Muscle of back (tissue), 13 donors: ENCODE measurements around the gene IL36RN. TPM values are rescaled to one million over a fixed set of nuclear protein-coding genes. Genes with fewer than 3 reads are reported as not detected.

ENCODE experiments used
- DNase-seq, 3 donors: peaks; one replicate each; pipeline versions ENCODE4 v3.0.0 to v3.0.0-alpha.2; 2013
- long read RNA-seq, 9 donors: transcript quantifications; one replicate each; lab custom pipeline, GENCODE V29; 2026
- polyA plus RNA-seq, 10 donors: library from polyadenylated mRNA; unstranded; fragments of 120-200 nt; gene quantifications; one replicate each; pipeline ENCODE4 v1.2.1, GENCODE V29; 2013; ENCODE audit not compliant: insufficient read length in 10 of 10

IL36RN gene
- 1 to 10 TPM in 1 of 10 donors, under 1 TPM in 1, not detected in 8; 0.34 to 2.4 TPM for polyA plus RNA-seq
- long read RNA-seq, donor 1: 0 reads
- long read RNA-seq, donor 2: 0 reads
- long read RNA-seq, donor 3: 0 reads
- long read RNA-seq, donor 4: 0 reads
- long read RNA-seq, donor 5: 0 reads
- long read RNA-seq, donor 6: 0 reads
- long read RNA-seq, donor 7: 0 reads
- long read RNA-seq, donor 8, partial matches to known transcripts: 0 of 1 reads
- long read RNA-seq, donor 8, other reads (novel, unspliced or antisense): 0 of 1 reads
- long read RNA-seq, donor 9: 0 reads

DNA sequence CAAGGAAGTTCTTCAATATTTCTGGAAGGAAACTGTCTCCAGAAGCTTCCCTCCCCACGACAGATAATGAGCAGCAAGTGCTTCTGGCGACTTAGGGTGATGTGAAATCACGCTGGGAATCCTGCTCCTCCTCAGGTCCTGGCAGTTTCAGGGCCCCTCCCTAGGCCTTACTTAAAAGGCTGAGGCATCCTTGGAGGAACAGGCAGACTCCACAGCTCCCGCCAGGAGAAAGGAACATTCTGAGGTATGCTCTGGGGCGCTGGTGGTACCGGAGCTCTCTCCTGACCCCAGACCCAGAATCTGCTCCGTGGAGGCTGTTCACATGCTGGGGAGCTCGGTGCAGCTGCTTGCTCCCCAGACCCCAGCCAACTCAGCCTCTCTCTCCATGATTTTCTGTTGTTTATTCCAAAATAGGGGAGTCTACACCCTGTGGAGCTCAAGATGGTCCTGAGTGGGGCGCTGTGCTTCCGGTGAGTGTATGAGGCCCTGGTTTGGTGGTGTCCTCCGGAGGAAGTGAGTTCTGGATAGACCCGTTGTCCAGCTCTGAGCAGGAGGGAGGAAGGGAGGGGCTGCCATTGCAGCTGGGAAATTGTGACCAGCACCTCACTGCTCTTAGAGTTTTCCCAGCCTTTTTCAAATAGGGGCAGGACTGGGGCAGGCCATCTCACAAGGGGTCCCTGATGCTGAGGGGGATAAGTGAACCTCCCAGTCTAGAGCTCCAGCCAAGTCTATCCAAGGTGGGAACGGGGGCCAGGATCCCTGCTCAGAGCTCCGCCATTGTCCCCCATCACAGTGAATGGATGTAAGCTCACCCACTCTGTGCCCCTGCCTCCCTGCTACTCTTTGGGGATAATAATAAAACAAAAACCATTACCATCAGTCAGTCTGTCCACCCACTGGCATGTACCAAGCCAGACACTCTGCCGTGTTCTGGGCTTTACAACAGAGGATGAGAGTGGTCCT, at the start of gene IL36RN:
Gene IL36RN, plus strand, starts transcription at position 201 of the 963 bp plus-strand sequence. Its CDS starts 241 bp downstream, at position 442.
- no peak for DNase-seq

DNA sequence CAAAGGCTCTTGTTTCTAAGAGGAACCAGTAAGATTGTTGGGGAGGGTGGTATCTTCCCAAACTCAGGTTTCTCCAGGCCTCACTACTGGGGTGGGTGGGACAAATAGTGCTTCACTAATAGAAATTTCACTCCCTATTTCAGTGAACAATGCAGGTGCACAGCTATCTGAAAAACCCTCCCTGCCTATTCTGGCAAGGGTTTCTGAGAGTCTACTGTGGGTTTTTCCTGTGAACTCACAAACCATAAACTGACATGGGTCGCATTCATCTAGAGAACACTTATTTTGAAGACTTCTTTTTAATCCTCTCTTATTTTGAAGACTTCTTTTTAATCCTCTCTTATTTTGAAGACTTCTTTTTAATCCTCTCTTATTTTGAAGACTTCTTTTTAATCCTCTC, 49.4 kb upstream of the IL36RN start:
- DNase-seq: no peak

DNA sequence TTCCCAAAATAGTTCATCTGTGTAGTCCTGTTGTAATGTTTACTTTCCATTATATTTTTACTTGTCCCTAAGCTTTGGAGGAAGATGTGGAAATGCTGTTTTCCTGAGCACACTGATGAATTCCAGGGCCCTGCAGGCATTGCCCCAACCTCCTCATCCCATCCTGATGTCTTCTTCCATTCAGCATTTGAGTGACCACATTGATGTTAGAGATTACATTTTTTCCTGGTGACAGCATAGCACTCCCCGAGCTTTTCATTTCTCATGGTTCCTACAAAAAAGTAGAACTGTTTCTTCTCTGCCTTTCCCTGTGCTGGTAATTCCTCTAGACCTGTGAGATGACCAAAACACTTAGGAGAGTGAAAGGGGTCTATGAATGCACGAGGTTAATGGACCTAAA, 48.9 kb upstream of the IL36RN start:
- no peak for DNase-seq

DNA sequence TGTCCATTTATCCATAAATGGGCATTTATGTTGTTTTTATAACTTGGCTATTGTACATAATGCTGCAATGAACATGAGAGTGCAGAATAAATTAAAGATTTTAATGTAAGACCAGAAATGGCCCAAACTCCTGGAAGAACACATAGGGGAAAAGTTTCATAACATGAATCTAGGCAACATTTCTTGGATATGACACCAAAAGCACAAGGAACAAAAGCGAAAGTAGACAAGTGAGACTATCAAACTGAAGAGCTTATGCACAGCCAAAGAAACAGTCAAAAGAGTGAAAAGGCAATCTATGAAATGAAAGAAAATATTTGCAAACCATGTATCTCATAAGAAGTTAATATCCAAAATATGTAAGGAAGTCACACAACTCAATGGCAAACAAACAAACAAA, 47.9 kb upstream of the IL36RN start:
- DNase-seq: no peak

DNA sequence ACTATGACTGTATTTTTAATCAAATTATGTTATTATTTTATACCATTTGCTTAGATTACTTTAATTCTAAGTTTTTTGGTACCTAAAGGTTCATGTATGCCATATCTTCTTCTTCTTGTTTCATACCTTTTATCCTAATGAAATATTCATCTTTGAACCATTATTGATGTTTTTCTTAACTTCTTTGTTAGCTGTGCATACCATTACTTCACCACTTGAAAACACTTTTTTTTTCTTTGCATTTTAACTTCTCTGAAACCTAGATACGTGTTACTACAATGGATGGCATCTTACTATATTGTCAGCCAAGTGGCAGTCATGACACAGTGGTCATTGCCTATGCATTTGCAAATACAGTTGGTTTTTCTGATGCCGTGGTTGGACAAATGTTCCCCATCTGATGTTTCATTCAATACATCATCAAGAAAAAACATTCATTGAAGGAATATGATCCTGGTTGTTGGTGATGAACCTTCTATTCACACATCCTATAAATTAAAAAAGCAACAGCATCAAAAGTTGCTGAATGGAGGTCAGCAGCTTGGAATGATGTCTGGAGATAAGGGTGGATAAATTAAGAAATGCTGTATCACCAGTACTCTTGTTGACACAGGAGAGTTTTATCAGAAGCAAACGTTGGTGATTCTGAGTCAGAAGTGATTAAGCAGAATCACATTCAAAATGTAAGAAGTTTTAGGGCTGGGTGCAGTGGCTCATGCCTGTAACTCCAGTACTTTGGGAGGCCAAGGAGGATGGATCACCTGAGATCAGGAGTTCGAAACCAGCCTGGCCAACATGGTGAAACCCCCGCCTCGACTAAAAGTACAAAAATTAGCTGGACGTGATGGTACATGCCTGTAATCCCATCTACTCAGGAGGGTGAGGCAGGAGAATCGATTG, 46.3 kb upstream of the IL36RN start:
- DNase-seq: peak in 1 of 3 donors; percentile 1

DNA sequence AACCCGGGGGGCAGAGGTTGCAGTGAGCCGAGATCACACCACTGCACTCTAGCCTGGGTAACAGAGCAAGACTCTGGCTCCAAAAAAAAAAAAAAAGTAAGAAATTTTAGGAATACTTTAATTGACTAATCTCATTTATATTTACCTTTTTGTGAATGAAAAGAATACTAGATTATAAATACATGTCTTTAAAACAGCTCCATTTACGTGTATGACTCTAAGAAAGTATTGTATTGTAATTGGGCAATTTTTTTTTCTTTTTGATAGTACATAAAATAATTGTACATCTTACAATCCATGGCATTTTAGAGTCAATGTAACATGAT, 45.7 kb upstream of the IL36RN start:
- no peak for DNase-seq

DNA sequence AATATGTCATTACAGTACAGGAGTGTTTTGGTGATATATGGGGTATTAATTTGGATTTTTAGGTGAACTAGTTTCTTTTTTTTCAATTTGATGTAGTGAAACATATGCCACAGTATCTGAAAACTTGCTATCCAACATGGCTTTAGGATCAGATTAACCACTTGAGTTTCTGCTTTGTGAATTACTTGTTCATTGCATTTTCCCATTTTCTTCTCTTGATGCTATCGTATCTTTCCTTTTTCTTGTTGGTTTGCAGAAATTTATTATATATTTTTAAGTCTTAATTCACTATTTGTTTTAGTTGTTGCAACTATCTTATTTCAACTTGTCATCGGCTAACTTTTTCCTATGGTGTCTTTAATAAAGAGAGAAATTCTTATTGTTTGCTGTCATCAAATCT, 44.9 kb upstream of the IL36RN start:
- DNase-seq: no peak

DNA sequence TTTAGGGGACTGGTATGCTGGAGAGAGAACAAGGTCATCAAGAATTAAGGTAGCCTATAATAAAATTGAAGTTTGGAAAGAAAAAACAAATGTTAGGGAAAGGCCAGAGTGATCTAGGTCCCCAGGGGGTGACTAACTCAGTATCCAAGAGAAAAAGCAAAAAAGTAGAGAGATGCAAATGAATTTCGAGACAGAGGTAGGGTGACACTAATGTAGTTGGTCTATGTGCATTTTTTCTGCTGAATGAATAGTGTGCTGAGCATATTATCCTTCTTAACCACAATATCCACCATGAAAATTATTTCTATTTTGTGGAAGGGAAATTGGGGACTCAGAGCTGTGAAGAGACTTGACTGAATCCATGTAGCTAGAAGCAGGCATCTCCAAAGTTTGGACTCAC, 44.0 kb upstream of the IL36RN start:
- DNase-seq: no peak

DNA sequence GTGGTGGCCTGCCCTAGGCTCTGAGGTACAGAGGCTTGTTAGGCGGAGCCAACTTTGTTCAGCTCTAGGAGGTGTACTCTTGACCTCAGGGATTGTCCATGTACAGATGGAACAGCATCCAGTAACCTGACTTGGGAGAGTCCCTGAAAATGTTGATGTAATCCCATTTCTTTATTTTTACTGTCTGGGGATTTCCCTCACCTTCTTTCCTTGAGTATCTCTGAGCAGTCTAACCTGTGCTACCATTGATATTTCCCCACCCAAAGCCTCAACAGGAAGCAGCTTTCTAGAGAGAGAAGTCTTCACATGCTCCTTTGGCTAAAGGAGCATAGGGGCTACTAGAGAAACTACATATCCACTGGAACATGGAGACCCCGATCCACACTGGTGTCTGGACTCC, 43.3 kb upstream of the IL36RN start:
- DNase-seq: no peak

DNA sequence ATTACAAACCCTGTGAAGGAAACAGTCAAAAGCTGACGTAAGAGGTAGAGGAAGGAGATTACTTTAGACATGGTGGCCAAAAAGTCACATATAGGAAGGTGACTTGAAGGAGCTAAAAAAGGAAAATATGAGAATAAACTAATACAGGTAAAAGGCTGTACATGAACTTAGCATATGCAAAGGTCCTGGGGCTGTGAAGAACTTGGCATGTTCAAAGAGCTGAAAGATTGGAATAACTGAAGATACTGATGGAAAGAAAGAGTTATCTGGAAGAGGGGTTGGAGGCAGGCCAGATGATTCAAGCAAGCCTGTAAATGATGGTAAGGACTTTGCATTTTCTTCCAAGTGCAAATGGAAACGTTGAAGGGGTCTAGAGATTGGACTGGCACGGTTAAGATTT, 40.5 kb upstream of the IL36RN start:
- no peak for DNase-seq

DNA sequence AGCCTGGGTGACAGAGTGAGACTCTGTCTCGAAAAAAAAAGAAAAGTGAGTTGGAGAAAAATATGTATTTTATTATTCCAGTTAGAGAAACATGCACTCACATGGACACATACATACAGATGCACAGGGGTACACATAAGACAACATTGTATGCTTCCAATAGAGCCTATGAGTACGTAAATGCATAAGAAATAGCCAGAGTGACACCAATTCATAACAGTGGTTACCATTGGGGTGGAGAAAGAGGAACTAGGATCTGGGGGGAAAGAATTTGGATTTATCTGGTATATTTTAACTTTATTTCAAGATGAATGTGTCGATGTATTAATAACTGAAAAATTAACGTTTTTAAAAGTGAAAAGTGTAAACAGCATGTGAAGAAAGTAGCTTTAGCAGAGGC, 37.7 kb upstream of the IL36RN start:
- no peak for DNase-seq

DNA sequence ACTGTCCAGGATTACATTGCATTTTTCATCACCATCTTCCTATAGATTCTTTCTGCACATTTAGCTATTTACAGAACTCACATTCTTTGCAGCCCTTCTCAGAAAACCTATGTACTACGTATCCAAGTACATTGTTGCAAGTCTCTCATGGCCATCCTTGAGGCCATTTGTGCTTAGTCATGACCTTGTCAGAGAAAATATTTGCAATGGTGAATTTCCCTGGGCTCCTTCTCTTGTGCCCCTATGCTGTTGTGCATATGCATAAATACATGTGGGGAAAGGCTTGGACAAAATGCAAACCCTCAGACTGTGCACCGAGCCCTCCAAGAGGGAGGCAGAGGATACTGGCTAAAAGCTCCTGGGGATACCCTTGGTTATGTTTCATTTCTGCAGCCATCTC, 34.2 kb upstream of the IL36RN start:
- no peak for DNase-seq

DNA sequence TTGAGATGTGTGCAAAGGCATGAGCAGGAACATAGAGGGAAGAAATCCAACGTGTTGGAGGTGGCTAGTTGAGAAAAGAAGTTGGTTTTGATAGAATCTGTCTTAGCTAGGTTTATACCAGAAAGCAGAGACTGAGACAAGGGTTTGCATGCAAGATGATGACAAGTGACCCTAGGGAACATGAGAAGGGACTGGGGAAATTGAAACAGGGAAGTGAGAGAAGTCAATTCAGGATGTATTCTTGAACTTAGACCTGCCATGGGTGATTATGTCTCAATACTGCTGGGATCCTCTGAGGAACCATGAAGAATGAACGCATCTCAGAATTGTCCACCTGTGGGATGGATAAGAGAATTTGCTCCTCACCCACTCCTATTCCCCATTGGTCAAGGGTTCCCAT, 33.3 kb upstream of the IL36RN start:
- DNase-seq: no peak

DNA sequence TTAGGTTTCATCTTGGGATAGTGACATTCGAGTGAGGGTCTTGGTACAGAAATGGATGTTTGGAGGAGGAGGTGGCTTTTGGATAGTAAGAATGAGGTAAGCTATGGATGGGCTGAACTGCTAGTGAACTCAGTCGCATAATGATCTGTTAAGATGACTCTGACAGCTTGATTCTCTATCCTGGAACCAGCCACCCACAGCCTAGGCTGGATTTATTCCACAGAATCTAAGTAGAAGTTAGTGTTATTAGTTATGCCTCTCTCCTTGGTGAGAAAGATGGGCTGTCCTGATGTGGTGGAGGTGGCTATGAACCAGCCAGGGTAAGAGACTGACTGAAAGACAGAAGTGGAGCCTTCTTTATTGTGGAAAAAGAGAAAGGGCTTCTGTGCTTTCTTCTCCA, 31.3 kb upstream of the IL36RN start:
- no peak for DNase-seq

DNA sequence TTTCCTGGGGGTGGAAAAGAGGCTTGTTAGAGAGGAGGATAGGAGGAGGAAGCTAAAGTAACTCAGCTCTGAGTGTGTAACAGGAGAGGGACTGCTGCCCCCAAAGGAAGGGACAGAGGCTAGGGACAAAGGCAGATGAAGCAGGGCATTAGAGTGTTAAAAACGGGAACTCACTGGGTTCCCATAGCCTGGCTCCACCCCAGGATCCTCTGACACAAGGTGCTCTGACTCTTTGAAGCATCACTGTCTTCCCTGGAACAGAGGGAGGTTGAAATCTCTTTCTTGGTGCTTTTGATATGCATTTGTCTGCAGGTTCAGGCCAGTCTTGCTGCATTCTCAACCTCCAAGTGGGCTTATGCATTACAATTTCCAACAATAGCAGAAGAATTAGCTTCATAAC, 30.9 kb upstream of the IL36RN start:
- DNase-seq: no peak

DNA sequence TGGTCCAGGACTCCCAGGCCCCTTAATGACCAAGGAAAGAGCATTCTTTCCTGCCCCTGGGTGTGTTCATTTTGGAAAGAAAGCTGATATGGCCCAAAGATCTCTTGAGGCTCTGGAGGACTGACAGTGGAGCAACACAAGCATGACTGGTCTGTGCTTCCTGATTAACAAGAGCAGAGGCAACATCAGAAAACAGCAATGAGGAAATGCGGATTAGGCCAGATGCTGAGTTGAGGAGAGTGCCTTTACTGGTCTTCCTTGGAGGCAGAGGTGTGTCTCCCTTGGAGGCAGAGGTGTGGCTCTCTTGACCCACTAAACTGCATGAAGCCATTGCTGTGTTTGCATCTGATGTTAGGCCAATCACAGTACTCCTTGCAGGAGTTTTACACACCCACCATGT, 26.3 kb upstream of the IL36RN start:
- DNase-seq: no peak

DNA sequence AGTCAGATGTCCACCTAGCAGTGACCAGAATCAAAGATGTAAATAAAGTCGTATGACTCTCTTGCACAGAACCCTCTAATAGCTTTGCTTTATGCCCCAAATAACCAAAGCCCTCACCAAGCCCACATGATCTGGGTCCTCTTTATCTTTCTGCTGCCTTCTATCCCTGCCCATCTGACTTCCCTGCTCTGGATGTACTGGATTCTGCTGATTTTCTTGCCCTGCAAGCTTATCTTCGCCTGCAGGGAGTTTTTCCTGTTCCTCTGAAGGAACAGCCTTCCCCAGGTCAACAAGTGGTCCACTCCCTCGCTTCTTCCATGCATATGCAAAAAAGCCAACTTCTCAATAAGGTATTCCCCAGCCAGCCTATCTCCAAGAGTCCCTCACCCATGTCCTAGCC, 25.0 kb upstream of the IL36RN start:
- DNase-seq: no peak

DNA sequence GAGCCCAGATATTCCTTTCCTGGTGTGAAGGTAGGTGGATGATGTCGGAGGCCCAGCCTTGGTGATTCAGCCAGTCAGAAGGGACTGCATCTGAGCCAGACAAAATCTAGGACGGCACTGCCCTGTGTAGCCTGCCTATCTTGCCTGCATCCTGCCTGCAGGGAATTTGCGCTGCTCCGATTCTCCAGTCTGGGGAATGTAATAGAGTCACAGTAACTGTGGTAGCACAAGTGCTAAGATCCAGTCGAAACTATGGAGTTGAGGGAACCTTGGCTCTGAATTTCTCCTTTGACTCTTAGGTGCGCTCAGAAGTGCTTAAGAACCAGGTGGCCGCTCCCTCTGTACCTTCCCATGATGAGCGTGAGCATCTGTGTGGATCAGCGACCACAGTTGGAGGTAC, 22.2 kb upstream of the IL36RN start:
- no peak for DNase-seq

DNA sequence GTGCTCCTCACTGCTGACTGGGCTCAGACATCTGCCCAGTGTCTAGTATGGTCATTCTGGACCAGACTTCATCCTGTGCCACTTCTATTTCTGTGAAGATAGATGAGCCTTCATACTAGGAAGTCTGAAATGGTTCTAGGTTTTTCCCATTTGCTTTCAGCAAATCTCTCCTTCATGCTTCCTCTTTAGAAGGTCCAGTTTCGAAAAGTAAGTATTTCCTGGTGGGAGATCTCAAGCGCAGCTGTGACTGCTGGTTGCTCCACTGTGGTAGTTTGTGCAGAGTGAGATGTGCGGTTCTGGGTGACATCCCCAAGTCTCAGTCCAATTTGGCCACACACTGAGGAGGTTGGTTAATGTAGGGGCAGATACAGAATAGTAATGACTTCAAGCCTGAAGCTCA, 20.7 kb upstream of the IL36RN start:
- no peak for DNase-seq

DNA sequence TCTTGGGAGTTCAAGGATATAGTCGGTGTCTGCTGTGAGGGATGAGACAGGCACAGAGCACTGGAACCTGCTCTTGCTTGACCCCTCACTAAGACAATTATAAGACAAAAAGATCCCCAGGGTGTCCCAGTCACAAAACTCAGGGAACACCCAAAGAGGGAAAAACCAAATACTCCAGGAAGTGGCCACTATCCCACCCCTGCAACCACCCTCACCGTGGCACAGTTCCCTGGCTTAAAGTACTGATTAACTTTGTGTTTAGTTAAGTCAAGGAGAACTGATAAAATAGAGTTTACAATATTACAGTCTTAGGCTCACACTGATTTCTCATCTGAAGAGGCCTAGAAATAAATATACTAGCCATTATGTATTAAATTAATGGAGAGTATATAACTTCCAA, 19.8 kb upstream of the IL36RN start:
- no peak for DNase-seq

DNA sequence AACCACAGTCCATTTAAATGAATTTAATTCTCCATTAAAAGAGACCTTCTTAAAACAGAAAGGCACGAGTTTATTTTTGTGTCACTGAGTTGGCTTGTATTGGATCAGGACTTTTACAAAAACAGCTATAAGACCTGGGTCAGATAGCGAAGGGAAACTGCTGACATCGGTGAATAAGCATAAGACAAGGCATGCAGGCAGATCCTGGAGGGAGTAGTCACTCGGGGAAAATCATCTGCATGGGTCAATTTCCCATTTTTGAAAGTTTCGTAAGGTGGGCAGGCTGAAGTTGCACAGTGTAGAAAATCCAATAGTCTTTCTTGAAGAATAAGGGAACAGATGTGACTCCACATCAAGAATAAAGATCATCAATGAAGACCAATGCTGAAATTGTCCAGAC, 19.3 kb upstream of the IL36RN start:
- DNase-seq: no peak

DNA sequence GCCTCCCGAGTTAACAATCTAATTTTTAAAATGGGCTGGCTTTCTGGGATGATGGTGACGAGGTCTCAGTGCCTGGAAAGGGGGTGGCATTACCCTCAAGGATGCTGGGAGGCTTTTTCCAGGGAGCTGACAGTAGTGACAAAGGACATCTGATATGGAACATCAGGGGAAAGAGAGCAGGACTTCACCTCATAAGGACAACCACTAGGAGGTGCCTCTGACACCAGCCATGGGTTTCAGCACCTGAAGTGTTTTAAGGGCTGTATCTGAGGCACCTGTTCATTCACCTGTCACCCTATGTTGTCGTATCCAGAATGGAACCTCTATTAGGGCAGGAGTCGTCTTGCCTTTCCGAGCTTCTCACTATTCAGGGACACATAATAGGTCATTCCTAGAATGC, 17.1 kb upstream of the IL36RN start:
- DNase-seq: no peak
